22Rv1 (cell line): Measurements from ENCODE around the gene PNMA8A.

ENCODE experiments used
- H3K27ac ChIP-seq: fragments of 450-650 bp; 2 replicates; pipeline ENCODE4 v1.5.1; 2017
- CTCF ChIP-seq: fragments of 450-650 bp; IDR thresholded peaks from 2 replicates; pipeline ENCODE4 v1.5.1; 2017; ENCODE audit warnings: mild to moderate bottlenecking
- ZFX ChIP-seq: fragments of 450-650 bp; IDR thresholded peaks from 2 replicates; pipeline ENCODE4 v1.6.1; 2017; ENCODE audit warnings: antibody characterized with exemption, borderline replicate concordance

The PNMA8A gene

GRCh38 chr19:46463516-46463915, 7.8 kb downstream of the PNMA8A start:
- no peak overlapping the region for H3K27ac ChIP-seq

GRCh38 chr19:46461537-46461936, 9.8 kb downstream of the PNMA8A start:
- no peak overlapping the region for H3K27ac ChIP-seq
- TF ChIP-seq ZFX: no peak
- TF ChIP-seq CTCF: no peak

More at GRCh38 chr19:46463516-46463915, 7.8 kb downstream of the PNMA8A start:
- TF ChIP-seq CTCF: no peak
- TF ChIP-seq ZFX: no peak

DNA sequence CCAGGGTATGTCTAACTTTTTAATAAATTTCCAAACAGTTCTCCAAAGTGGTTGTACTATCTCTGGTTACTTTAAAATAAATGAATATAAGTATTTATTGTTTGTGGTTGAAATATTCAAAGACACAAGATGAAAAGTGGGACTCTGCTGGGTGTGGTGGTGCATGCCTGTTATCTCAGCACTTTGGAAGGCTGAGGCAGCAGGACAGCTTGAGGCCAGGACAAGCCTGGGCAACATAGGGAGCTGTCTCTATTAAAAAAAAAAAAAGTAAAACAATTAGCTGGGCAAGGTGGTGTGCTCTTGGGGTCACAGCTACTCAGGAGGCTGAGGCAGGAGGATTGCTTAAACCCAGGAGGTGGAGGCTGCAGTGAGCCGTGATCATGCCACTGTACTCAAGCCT, 10.4 kb downstream of the PNMA8A start:
- TF ChIP-seq ZFX (no peak), CTCF (no peak)
- no peak overlapping the region for H3K27ac ChIP-seq

DNA sequence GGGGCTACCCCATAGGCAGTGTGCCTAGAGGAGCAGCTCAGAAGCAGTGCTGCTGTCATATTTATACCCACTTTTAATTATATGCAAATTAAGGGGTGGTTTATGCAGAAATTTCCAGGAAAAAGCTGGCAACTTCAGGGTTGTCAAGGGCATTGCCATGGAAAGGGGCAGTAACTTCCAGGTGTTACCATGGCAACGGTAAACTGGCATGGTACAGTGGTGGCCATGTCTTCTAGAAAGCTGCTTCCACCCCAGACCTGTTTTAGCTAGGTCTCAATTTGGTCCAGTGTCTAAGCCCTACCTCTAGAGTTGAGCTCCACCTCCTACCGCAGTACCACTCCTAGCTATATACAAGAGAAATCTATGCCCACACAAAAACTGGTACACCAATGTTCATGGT, 11.3 kb downstream of the PNMA8A start:
- TF ChIP-seq CTCF (no peak), ZFX (no peak)
- no peak overlapping the region for H3K27ac ChIP-seq

DNA sequence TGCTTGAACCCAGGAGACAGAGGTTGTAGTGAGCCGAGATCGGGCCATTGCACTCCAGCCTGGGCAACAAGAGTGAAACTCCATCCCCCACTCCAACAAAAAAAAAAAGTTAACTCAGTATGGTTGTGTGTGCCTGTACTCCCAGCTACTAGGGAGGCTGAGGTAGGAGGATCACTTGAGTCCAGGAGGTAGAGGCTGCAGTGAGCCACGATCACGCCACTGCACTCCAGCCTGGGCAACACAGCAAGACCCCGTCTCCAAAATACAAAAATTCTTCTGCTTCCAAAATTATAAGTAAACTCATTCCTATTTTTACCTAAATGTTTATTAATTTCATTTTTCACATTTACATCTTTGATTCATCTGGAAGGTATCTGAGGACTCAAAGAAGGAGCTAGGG, 14.4 kb downstream of the PNMA8A start:
- no peak overlapping the region for H3K27ac ChIP-seq
- TF ChIP-seq ZFX (no peak), CTCF (no peak)

DNA sequence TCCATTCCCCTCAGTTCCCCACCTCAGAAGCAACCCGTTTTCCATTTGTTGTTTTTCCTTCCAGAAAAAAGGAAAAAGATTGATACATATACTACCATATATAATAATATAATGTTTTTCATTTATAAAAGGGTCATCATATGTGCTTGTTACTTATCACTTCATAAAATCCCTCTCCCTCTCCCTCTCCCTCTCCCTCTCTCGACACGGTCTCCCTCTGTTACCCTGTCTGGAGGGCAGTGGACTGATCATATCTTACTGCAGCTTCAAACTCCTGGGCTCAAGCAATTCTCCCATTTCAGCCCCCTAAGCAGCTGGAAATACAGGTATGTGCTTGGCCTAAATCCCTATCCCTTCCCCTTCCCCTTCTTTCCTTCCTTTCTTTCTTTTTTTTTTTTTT, 17.1 kb downstream of the PNMA8A start:
- TF ChIP-seq CTCF: no peak
- H3K27ac ChIP-seq: no peak overlapping the region

GRCh38 chr19:46453661-46454060, 17.7 kb downstream of the PNMA8A start:
- no peak for TF ChIP-seq ZFX
- no peak for TF ChIP-seq CTCF
- no peak overlapping the region for H3K27ac ChIP-seq
